Trophoblast cell (in vitro differentiated cells and primary cell): ENCODE measurements around the gene GABRG2.
A peak's percentile ranks its signal among the peaks of the same experiment; 100 is the strongest.

ENCODE experiments used
- DNase-seq, 2 donors: peaks; one replicate each; pipeline ENCODE4 v3.0.0-alpha.2; 2016
- H2AFZ ChIP-seq: 2 replicates; pipeline ENCODE4 v1.6.1; 2013; ENCODE audit warnings: low read length, moderate library complexity, mild to moderate bottlenecking; ENCODE audit not compliant: insufficient read depth, poor library complexity
- H2AK5ac ChIP-seq: 2 replicates; pipeline ENCODE4 v1.6.1; 2013; ENCODE audit warnings: mild to moderate bottlenecking, low read length
- H2BK120ac ChIP-seq: 2 replicates; pipeline ENCODE4 v1.6.1; 2013; ENCODE audit warnings: low read length, mild to moderate bottlenecking, moderate library complexity; ENCODE audit not compliant: insufficient read depth, poor library complexity
- H2BK12ac ChIP-seq: 2 replicates; pipeline ENCODE4 v1.6.1; 2013; ENCODE audit warnings: mild to moderate bottlenecking, low read length, moderate library complexity
- H2BK5ac ChIP-seq: 2 replicates; pipeline ENCODE4 v1.6.1; 2013; ENCODE audit warnings: low read length, low read depth, moderate library complexity, mild to moderate bottlenecking; ENCODE audit not compliant: poor library complexity
- H3K14ac ChIP-seq: 2 replicates; pipeline ENCODE4 v1.6.1; 2013; ENCODE audit warnings: mild to moderate bottlenecking, low read length
- H3K18ac ChIP-seq: 2 replicates; pipeline ENCODE4 v1.6.1; 2013; ENCODE audit warnings: mild to moderate bottlenecking, low read length
- H3K23ac ChIP-seq: 2 replicates; pipeline ENCODE4 v1.6.1; 2013; ENCODE audit warnings: low read length
- H3K27ac ChIP-seq: 2 replicates; pipeline ENCODE4 v1.5.1; 2013; ENCODE audit warnings: low read depth, mild to moderate bottlenecking, inconsistent platforms, low read length, moderate library complexity
- H3K27me3 ChIP-seq: 2 replicates; pipeline ENCODE4 v1.6.1; 2013; ENCODE audit warnings: inconsistent platforms, mild to moderate bottlenecking, low read length, moderate library complexity; ENCODE audit not compliant: insufficient read depth
- H3K36me3 ChIP-seq, 2 experiments: 1 replicate in 1 of 2; 2 replicates in 1 of 2; pipeline ENCODE4 v1.6.1; 2013; ENCODE audit warnings: low read length in 2 of 2, mild to moderate bottlenecking in 2 of 2, moderate library complexity in 1 of 2; ENCODE audit not compliant: insufficient read depth in 2 of 2, control insufficient read depth in 1 of 2
- H3K4ac ChIP-seq: 2 replicates; pipeline ENCODE4 v1.6.1; 2013; ENCODE audit warnings: low read depth, mild to moderate bottlenecking, low read length, moderate library complexity
- H3K4me1 ChIP-seq, 2 experiments: 1 replicate in 1 of 2; 2 replicates in 1 of 2; pipeline ENCODE4 v1.6.1; 2013; ENCODE audit warnings: low read length in 2 of 2, mild to moderate bottlenecking in 2 of 2, moderate library complexity in 1 of 2; ENCODE audit not compliant: insufficient read depth in 2 of 2, control insufficient read depth in 1 of 2
- H3K4me2 ChIP-seq: 2 replicates; pipeline ENCODE4 v1.6.1; 2013; ENCODE audit warnings: inconsistent platforms, mild to moderate bottlenecking, low read length, moderate library complexity
- H3K4me3 ChIP-seq: 2 replicates; pipeline ENCODE4 v1.5.1; 2013; ENCODE audit warnings: mild to moderate bottlenecking, low read depth, low read length, inconsistent platforms
- H3K79me1 ChIP-seq: one replicate; pipeline ENCODE4 v1.6.1; 2013; ENCODE audit warnings: low read length
- H3K79me2 ChIP-seq: 2 replicates; pipeline ENCODE4 v1.6.1; 2013; ENCODE audit warnings: low read length, mild to moderate bottlenecking; ENCODE audit not compliant: control insufficient read depth, insufficient read depth, poor library complexity
- H3K9ac ChIP-seq: 2 replicates; pipeline ENCODE4 v1.6.1; 2013; ENCODE audit warnings: mild to moderate bottlenecking, low read length
- H3K9me3 ChIP-seq: 2 replicates; pipeline ENCODE4 v1.6.1; 2013; ENCODE audit warnings: low read depth, mild to moderate bottlenecking, control low read depth, inconsistent platforms, low read length; ENCODE audit not compliant: insufficient read depth
- H4K12ac ChIP-seq: 2 replicates; pipeline ENCODE4 v1.6.1; 2013; ENCODE audit warnings: low read depth, mild to moderate bottlenecking, low read length, moderate library complexity
- H4K8ac ChIP-seq: 2 replicates; pipeline ENCODE4 v1.6.1; 2013; ENCODE audit warnings: low read depth, mild to moderate bottlenecking, low read length, moderate library complexity
- H4K91ac ChIP-seq: one replicate; pipeline ENCODE4 v1.6.1; 2013; ENCODE audit warnings: low read depth, mild to moderate bottlenecking, low read length, moderate library complexity
- WGBS: extraction: QIAGEN DNeasy Blood & Tissue Kit; methylation state at CpG from one replicate; pipeline ENCODE4 v1.1.7; 2013; ENCODE audit warnings: missing lambda C conversion rate; ENCODE audit not compliant: insufficient read length, insufficient coverage; ENCODE audit errors: extremely low coverage; 5-methylcytosine and 5-hydroxymethylcytosine counted together

The GABRG2 gene

DNA sequence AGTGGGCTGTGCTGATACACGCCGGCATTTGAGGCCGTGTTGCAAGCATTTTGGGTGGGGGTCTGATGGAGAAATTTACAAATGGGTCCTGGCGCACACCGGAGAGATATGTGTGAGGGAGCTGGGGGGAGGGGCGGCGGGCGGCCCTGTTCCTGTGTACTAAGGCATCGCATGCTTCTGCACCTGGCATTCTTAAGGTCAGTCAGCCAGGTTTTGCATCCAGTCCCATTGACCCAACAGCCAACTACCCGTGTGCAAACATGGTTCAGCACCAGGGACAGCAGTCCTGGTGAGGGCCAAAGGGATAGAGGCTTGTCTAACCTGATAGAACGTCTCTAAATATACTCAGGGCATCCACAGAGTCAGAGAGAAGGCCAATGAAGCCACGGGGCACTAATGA, 839 bp downstream of the GABRG2 start:
- H3K4me3 ChIP-seq = no peak overlapping the region
- no peaks in the 10 kb centered on the region for H3K79me2 ChIP-seq
- no peak overlapping the region for H3K9ac ChIP-seq
- no peak overlapping the region for H3K4ac ChIP-seq
- no peak overlapping the region for H3K27ac ChIP-seq
- WGBS = no CpG with 5 or more reads among the region's 12 CpGs
- no peaks in the 10 kb centered on the region for H3K36me3 ChIP-seq
- H3K14ac ChIP-seq = no peak overlapping the region
- H3K9me3 ChIP-seq = no peaks in the 10 kb centered on the region
- H4K12ac ChIP-seq = no peak overlapping the region
- no peak overlapping the region for H2BK5ac ChIP-seq
- DNase-seq = peak; percentile 44 to 75
- H2BK120ac ChIP-seq = no peak overlapping the region
- H4K8ac ChIP-seq = no peak overlapping the region
- no peak overlapping the region for H3K4me2 ChIP-seq
- no peak overlapping the region for H2BK12ac ChIP-seq
- H3K18ac ChIP-seq = no peak overlapping the region
- no peak overlapping the region for H4K91ac ChIP-seq
- H2AFZ ChIP-seq = no peak overlapping the region
- H2AK5ac ChIP-seq = no peak overlapping the region
- no peaks in the 10 kb centered on the region for H3K79me1 ChIP-seq
- no peak overlapping the region for H3K23ac ChIP-seq
- H3K27me3 ChIP-seq = no peaks in the 10 kb centered on the region
- no peaks in the 10 kb centered on the region for H3K4me1 ChIP-seq

DNA sequence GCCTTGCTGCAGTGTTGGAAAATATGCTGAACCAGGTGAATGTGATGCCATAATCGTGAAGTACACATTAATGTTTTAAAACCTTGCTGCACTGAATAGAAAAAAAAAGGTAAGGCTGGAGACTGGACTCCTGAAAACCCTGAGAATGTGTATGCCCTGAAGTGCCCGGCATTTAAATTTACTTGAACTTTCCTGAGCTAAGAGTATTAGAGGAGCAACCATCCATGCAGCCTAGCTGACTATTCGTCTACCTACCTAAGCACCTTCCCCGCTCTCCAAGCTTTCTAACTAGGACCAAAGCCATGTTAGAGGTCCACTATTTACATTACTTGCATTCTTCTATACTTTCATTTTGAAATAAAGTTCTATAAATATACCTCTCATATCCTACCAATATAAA, 1.4 kb downstream of the GABRG2 start:
- Histone ChIP-seq H3K23ac (no peak overlapping the region), H2BK12ac (no peak overlapping the region), H3K27me3 (no peaks in the 10 kb centered on the region), H3K36me3 (no peaks in the 10 kb centered on the region), H4K91ac (no peak overlapping the region), H4K12ac (no peak overlapping the region), H4K8ac (no peak overlapping the region), H3K79me1 (no peaks in the 10 kb centered on the region), H3K4me1 (no peaks in the 10 kb centered on the region), H2AFZ (no peak overlapping the region), H3K79me2 (no peaks in the 10 kb centered on the region), H3K9me3 (no peaks in the 10 kb centered on the region), H3K14ac (no peak overlapping the region), H3K4me3 (no peak overlapping the region), H3K27ac (no peak overlapping the region), H2BK120ac (no peak overlapping the region), H3K4me2 (no peak overlapping the region), H3K4ac (no peak overlapping the region), H2AK5ac (no peak overlapping the region), H3K18ac (no peak overlapping the region), H2BK5ac (no peak overlapping the region), H3K9ac (no peak overlapping the region)
- no peak for DNase-seq
- no CpG with 5 or more reads among the region's 4 CpGs for WGBS

DNA sequence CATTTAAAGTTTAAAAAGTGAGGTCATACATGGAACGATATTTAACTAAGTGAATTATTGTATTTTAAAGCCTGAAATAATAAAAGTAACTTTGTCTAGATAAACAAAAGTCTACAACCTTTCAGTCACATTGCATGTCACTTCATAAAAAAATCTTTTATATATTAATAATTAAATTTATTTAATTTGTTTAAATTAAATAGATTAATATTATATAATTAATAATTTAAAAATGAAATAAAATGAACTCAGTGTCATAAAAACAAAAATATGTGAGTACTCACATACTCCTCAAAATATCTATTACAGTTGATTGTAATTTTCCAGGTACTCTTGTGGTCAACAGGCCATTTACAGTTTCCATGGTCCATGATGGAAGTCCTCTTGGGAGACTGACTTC, 11.2 kb downstream of the GABRG2 start:
- no peak for DNase-seq
- Histone ChIP-seq H3K27me3 (no peaks in the 10 kb centered on the region), H3K18ac (no peak overlapping the region), H3K27ac (no peak overlapping the region), H2AK5ac (no peak overlapping the region), H3K4me1 (no peaks in the 10 kb centered on the region), H3K23ac (no peak overlapping the region), H3K4ac (no peak overlapping the region), H3K79me1 (no peaks in the 10 kb centered on the region), H4K91ac (no peak overlapping the region), H3K4me3 (no peak overlapping the region), H3K79me2 (no peaks in the 10 kb centered on the region), H3K36me3 (no peaks in the 10 kb centered on the region), H4K8ac (no peak overlapping the region), H3K9ac (no peak overlapping the region), H2BK120ac (no peak overlapping the region), H3K9me3 (no peaks in the 10 kb centered on the region), H2AFZ (no peak overlapping the region), H2BK5ac (no peak overlapping the region), H2BK12ac (no peak overlapping the region), H4K12ac (no peak overlapping the region), H3K14ac (no peak overlapping the region), H3K4me2 (no peak overlapping the region)
- WGBS = no CpG with 5 or more reads among the region's 1 CpG

DNA sequence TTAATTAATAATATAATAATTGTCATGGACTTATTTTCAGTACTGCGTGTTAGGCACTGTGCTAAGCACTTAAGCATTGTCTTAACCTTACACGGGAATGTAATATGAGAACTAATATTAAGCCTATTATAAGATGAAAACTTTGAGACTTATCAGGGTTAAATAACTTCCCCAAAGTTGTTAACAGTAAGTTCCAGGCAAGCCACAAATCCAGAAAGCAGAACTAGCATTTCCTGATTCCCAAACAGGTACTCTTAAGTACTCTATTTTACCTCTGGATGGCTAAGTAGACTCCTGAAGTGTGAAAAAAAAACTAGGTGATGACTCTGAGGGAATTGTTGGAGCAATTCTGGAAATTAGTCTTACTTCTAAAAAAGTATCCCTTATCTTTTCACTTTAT, 23.8 kb downstream of the GABRG2 start:
- Histone ChIP-seq H2AFZ (no peak overlapping the region), H3K79me2 (no peaks in the 10 kb centered on the region), H3K27me3 (no peaks in the 10 kb centered on the region), H3K27ac (no peak overlapping the region), H2BK120ac (no peak overlapping the region), H3K9me3 (no peaks in the 10 kb centered on the region), H3K4ac (no peak overlapping the region), H3K9ac (no peak overlapping the region), H3K23ac (no peak overlapping the region), H3K36me3 (no peaks in the 10 kb centered on the region), H3K18ac (no peak overlapping the region), H4K91ac (no peak overlapping the region), H3K14ac (no peak overlapping the region), H4K12ac (no peak overlapping the region), H2BK12ac (no peak overlapping the region), H3K4me2 (no peak overlapping the region), H2BK5ac (no peak overlapping the region), H3K79me1 (no peaks in the 10 kb centered on the region), H3K4me1 (no peaks in the 10 kb centered on the region), H3K4me3 (no peak overlapping the region), H2AK5ac (no peak overlapping the region), H4K8ac (no peak overlapping the region)
- no peak for DNase-seq
- WGBS = no CpG with 5 or more reads among the region's 2 CpGs
